T-helper 22 cell (primary cell): ENCODE measurements around the gene ADGRG6.

ENCODE experiments used
- DNase-seq: peaks from one replicate; pipeline ENCODE4 v3.0.0-alpha.2; 2020; ENCODE audit warnings: low read depth

Gene ADGRG6

DNA sequence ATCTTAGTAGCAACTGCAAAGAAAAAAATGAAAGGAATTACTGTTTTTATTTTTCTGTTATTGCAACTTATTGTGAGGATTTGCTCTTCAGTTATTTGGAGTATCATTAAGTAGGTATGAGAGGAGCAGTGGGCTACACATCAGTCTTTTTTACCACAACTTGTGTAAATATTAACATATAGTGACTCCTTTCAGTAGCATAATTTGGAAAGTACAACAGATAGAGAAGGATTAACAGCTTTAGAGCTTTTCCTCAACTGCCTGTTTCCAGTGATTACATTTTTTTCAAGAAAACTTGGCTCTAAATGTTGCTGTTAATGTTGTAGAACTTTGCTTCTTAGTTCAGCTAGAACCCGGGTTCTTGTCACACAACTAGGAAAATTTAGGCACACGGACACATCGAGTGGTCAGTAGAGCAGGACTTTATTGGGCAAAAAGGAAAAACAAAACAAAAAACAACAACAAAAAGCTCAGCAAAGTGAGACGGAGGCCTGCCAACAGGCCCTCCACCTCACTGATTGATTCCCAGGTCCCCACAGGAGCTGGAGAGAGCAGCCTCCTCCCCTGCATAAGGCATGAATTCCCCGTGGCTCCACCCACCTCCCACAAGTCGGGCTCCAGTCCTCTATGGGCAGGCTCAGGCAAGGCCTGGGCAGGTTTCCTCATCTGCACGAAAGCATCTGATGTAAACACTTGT is 75.1 kb downstream of the ADGRG6 start:
- DNase-seq: no peak

DNA sequence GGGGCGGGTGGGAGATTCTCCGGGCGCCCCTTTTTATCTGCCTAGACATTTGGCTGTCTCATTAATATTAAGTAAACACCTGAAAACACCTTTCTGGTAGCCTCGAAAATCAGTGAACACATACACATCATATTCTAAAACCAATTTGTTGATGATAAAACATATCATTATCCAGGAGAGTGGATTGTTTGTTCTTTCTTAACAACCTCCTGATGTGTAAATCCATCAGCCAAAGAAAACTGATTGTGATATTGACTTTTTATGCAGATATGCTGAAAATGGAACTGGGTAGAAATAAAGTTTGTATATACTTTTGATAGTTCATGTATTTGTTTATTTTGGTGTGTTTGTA is 75.7 kb downstream of the ADGRG6 start:
- DNase-seq: no peak

DNA sequence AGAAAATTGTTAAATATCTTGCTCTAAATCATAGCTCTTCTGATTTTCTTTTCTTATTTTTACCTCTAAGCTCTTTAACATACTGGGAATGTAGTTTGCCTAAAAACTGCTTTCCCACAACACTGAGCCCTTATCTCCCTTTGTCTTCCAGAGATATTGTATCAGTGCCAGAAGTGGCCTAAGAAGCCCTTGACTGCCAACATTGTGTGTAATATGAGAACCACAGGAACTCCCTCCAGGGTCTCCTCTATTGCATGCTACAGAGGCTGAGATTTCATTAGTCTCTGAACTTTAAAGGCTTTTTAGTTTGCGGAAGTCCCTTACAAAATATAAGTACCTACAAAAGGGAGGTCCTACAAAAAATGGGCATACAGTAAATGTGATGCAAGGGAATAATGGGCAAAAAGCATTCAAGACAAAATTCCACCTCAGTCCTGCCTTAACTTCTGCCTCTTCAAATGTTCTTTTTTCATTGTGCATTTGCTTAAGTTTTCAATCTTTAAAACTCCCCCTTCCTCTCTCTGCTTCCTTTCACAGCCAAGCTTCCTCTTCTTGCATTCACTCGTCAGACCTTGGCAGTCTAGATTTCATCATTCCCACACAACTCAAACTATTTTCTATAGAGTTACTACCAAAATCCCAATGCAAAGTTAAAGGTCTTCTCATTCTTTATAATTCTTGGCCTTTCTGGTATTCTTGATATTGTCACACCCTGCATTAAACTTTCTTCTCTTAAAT is 76.5 kb downstream of the ADGRG6 start:
- DNase-seq: no peak

DNA sequence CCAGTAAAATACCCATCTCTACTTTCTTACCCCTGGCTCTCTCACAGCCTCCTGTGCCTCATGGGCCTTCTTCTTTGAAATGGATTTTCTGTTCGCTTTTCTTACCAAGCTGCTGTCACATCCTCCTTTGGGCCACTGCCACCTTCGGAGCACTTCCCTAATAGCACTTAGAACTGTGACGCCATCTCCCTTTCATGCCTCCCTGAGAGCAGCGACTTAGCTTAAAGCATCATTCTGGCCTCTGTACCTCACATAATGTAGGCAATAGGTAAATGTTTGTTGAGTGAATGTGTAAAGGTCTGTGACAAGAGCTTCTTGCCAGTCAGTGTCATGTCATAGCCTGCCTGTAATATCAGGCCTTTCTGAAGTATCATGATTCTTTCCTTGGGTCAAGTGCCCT is 78.8 kb downstream of the ADGRG6 start:
- DNase-seq: no peak

DNA sequence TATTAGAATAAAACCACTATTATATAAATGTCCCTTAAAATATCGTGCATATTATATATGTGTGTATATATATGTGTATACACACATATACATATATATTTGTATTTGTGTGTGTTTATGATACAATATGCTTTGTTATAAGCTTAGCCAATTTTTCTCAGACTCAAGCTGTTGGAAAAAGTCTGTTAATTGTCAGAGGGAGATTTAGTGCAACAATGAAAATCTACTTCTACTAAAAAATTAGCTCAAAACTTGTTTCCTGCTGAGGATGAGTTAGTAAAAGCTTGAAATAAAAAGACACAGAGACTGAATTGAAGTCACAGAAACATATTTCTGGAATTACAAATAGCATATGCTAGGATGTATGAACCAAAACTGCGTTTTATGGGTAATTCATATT is 79.4 kb downstream of the ADGRG6 start:
- DNase-seq: no peak

DNA sequence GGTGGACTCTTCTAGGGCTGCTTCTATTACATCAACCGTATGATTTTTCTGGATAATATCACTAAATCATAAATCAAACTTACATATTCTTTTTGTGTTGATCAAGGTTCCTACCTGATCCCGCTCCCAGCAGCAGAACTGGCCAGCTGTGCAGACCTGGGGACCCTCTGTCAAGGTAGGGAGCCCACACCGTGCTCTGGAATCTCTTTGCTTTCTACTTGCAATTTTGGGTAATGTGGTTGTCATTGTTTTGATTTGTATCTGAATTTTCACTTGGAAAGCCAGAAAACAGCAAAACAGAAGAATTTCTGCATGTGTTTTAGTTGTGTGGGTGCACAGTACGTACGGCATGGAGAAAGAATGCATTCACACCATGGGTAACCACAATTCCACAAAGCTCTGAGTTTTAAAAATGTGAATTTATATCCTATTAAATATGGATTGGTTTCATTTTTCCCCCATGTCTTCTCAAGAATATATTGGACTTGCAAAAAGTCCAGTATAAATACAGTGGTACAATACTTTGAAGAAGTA is 80.1 kb downstream of the ADGRG6 start:
- DNase-seq: no peak

DNA sequence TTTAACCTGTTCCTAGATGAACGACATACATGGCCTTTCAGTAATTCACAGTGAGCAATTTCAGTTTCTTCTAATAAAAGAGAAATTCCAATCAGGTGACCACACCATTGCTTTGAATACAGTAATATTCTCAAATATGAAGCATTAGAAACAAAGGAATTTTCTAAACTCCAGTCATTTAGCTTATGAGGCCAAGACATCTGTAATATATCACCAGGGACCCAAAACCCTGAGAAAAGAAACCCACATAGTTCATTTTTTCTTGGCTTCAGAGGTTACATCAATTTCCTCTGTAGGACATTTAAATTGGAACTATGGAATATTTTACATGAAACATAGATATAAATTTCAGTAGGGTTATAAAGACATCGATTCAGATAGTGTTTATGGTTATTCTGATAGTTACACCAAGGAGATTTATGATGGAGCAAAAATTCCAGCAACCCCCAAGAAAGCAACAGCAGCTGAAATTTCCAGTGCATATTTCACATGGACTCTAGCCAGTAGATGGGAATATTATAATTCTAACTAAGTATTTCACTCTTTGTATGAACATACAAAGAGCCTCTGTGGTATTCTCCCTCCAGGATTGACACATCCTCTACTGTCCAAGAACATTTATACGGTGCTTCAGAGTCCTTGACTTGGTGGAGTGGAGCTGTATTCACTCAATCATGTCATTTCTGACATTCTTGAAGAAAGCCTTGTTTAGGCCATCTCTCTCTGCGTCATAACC is 82.9 kb downstream of the ADGRG6 start:
- DNase-seq: no peak

DNA sequence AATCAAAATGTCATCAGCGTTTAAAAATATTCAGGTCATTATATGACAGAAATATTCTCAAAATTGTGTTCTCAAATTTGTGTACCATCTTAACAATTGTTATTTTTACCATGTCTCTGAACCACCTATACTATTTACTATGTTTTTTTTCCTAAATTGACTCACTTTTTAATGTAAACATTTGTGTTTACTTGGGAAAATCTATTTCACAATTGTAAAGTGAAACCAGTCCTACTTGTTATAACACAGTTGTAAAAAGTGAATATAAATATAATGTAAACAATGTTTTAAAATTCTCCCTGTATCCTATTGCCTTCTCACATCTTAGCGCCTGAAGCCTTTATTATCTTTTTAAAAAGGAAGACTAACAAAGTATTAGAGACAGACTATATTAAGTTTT is 83.5 kb downstream of the ADGRG6 start:
- DNase-seq: no peak

DNA sequence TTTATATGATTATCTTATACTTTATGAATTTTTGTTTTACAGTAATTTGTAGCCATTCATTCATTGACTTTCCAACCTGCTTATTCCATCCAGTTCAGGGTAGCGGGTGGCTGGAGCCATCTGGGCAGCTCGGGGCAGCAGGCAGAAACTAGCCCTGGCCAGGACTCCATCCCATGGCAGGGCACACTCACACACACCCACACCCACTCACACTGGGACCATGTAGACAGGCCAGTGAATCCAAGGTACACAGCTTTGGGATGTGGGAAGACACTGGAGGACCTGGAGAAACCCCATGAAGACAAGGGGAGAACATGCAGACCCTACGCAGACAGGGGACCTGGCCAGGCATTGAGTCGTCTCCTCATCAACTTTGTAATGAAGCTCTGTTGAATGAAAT is 84.8 kb downstream of the ADGRG6 start:
- DNase-seq: no peak

DNA sequence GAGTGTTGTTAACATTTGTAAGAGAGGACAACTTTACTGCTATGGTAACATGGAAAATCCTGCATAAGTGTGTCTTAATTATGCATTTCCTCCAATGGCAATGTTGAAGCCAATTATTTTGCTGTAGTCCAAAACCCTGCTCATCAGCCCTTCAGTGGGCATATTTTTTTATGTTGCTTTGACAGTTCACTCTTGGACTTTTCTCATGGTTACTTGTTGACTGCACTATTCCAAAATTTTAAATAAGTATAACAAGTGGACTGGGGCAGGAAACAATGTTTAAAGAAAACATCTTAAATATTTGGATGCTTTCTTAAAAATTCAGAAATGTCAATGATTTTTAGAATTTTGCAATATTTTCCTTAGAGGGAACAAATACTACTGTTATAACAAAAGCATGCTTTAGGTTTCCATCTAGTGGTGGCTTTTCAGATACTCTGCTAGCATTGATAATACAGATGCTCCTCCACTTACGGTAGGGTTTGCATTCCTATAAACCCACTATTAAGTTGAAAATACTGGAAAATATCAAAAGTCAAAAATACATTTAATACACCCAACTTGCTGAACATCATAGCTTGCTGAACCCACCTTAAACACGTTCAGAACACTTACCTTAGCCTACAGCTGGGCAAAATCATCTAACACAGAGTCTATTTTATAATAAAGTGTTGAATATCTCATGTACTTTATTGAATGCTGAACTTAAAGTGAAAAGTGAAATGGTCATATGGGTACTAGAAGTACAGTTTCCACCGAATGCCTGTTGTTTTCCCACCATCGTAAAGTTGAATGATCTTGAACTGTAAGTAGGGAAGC is 86.4 kb downstream of the ADGRG6 start:
- no peak for DNase-seq

DNA sequence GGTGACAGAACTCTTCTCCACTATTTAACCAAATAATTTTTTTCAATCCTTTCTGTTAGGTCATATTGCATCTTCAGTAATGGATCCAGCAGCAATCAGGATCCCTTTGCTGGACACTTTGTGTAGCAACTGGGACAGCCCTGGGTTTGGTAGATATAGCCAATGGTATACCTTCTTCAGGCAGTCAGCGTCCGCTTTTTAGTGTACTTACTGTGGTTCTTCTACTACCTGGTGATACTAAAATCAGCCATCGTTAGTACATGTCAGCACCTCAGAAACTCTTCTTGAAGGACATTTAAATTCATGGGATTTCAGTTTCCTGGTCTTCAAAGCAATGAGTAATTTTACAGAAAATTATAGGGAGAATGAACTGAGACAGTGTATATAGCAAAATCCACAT is 93.5 kb downstream of the ADGRG6 start:
- DNase-seq: no peak

DNA sequence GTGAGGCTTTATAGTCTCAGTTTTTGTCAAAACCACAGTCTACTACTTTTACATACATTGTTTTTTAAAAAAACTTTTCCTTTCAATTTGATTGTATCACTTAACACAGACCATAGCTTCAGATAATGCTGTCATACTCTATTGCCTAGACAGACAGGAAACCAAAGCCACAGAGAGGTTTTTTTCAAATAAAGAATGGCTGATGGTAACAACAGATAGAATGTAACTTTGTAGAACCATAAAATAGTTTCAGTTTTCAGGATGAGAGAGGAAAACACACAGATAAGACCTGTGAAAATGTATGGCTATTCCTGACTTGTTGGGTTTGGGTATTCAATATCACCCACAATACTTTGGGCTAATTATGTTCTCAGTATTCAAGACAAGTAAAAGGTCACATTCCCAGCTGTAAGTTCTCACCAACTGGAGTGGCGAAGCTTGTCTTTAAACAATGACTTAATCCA is 94.0 kb downstream of the ADGRG6 start:
- DNase-seq: no peak

DNA sequence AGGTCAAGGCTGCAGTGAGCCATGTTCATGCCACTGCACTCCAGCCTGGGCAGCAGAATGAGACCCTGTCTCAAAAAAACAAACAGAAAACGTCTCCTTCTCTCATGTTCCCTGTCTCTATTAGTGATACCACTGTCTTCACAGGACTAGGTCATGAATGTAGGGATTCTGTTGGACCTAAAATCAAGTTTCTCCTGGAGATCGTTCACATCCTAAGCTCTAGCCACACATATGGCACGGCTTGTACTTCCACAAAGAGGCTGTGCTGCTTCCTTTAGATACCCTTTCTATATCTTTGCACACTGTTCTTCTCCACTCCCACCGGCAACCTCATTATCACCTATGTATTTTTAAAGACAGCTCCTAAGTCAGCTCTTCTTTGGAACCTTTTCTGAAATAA is 96.5 kb downstream of the ADGRG6 start:
- DNase-seq: no peak

DNA sequence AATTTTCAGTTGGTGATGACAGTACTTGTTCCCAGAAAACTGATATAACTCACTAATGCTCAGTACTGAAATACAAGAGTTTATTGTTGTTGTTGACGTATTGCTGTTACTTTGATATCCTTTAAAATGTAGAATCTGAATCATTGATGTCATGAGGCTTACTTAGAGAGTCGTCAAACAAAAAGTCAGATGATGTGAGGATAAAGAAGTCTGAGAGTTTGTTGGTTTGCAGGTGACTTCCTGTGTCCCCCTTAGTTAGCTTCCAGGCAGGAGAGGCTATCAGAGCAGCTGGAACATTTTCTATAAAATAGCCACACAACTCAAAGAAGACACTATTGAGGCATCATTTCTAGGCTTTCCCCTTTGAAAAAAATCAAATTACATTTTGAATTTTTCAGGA is 97.9 kb downstream of the ADGRG6 start:
- DNase-seq: no peak

DNA sequence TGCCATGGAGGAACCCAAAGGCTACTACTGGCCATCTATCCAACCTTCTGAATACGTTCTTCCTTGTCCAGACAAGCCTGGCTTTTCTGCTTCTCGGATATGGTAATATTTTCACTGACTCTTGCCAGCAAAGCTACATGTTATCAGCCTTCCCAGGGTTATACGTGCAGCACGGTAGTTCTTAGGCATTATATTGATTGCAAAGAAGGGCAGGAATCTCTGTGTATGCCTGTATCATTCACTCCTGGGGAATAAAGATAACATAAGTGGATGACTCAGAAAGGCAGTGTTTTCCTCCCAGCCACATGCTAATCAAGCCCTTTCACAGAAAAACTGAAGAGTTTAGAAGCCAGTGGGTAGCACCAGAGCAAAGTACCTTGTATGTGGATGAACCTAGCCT is 98.7 kb downstream of the ADGRG6 start:
- DNase-seq: no peak

DNA sequence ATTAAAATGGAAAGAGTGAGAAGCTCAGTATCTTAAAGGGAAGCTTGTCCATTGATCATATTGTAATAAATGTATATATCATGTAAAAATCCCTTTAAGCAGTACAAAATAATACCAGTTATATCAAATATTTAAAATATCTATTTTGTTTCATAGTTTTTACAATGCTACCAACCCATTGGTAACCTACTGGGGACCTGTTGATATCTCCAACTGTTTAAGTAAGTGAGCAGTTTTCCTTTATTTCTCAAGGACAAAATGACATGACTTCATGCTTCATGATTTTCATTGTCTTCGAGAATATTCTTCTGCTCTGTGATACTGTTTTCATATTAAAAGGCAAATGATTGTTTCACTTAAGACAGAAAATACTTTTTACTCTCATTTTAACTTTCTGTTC is 100.0 kb downstream of the ADGRG6 start:
- DNase-seq: no peak

DNA sequence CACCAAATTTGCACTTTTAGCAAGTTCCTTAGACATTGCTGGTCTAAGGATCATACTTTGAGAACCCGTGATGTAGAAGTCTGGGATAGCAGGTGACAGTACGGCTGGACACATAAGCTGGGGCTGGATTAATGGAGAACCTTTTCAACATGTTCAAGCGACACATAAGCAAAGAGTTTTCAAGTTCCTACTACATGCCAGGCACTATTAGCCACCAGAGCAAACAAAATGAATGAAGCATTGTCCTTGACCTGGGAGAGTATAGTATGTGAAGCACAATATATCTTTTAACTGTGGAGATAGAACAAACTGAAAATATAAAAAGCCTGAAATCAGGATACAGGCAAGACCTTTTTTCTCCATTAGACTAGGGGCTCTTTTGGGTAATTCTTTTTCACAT is 102.9 kb downstream of the ADGRG6 start:
- DNase-seq: no peak

DNA sequence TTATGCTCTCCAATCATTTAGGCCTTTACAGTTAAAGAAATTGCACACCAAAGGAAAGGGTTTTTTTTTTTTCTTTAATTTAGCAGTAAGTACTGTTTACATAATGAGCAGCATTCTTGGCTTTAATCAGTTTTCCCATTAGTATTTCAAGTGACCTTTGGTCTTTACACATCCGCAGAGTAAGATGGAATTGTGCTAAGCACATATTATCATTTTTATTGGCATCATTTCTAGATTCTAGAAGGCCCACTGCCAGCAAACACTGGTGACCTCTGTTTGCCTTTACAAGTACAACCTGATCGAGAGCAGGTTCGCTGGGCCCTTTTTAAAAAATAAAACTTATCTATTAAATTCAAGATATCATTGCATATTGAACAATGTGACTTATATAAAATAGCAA is 104.3 kb downstream of the ADGRG6 start:
- no peak for DNase-seq

DNA sequence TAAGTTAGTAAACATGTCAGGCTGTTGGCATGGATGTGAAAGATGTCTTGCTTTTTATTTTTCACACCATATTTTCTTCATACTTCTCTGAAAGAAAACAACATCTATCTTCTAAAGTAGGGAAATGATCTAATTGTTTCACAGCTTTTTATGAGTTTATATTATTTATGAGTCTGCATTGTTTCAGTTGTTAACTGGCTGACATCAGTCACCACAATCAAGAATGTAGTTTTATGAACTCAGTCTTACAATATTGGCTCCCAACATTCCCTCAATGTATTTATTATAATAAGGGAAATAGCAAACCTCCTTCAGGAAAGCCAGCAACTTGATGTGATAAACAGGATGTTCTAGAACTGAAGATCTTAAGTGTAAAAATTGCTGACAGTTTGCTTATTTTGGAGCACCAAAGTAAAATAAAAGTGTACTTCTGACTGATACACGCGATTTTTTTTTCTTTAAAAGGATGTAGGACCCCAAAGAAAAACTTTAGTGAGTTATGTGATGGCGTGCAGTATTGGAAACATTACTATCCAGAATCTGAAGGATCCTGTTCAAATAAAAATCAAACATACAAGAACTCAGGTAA is 106.0 kb downstream of the ADGRG6 start:
- DNase-seq: no peak

DNA sequence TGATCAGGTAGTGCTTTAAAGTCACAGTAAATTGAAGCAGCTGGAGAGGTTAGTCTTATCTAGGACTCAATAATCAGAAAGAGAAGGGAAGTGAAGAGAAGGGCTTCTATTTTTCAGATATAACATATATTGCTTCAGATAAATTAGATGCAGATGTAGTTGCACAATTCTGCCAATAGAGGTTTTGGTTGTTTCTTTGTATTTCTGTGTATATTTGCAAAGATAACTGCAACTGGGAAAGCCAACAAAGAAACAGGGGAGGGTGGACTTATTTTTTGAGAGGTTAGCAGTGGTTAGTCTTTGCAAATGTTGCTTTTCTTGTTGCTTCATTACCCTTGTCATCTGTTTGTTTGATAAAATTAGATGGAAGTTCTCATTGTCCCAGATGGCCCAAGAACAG is 106.6 kb downstream of the ADGRG6 start:
- no peak for DNase-seq

DNA sequence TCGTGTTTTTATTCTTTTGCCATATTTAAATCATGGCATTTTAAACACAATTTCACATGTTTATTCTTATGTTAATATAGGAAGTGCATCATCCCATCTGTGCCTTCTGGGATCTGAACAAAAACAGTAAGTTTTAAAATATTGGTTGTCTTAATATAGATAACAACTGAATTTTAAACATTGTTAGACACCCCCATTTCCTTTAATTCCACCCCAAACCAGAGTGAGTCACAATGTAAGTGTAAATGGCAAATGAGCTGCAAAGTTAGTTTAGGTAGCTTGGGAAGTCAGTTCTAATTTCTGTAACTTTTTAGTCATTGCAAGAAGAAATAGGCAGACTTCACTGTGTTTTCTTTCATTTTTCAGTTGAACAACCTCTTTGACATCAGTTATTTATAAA is 108.0 kb downstream of the ADGRG6 start:
- DNase-seq: no peak

DNA sequence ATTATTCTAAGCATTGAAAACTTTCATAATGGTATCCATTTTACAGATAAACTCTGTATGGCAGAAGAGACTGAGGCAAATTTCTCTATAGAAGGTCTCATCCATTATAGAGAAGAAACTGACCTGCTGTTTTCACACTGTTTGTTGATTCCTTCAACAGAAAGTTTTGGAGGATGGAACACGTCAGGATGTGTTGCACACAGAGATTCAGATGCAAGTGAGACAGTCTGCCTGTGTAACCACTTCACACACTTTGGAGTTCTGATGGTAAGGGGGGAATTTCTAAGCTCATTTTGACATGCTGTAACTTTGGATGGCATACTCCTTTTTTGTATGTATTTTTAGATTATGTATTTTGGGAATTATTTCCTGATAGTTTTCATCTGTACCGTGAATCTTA is 109.3 kb downstream of the ADGRG6 start:
- DNase-seq: no peak
